Hypothalamus (tissue), 51 donors: Measurements from ENCODE around the gene CEP63.
A peak's percentile ranks its signal among the peaks of the same experiment; 100 is the strongest.
"Not testable (repeated sequence)": the region's sequence is repeated elsewhere in the genome, so short reads cannot be mapped to it uniquely, and the experiment has no call there.

ENCODE experiments used
- DNase-seq, 51 donors: peaks; one replicate each; lab custom pipeline; 2025; lab: John Stamatoyannopoulos, UW

CEP63 gene

DNA sequence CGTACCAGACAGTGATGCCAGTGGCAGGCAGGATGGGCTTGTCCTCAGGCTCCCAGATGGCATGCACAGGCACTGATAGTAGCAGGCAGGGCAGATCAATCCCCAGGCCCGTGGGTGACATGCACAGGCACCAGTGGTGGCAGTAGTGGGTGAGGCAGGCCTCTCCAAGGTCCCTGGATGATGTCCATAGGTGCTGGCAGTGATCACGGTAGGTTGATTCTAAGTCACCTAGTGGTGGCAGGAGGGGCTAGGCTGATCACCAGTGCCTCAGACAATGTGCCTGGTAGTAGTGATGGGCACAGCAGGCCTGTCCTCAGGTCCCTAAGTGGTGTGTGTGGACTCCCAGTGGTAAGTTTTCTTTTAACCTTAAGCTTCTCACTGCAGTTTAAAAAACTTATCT is 19.6 kb downstream of the CEP63 start:
- no peak for DNase-seq

DNA sequence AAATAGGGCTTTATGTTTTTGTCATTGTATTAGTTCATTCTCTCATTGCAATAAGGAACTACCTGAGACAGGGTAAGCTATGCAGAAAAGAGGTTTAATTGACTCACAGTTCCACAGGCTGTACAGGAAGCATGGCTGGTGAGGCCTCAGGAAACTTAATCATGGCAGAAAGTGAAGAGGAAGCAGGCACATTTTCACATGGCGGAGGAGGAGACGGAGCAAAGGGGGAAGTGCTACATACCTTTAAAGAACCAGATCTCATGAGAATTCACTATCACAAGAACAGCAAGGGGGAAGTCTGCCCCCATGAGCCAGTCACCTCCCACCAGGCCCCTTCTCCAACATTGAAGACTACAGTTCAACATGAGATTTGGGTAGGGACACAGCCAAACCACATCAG is 25.6 kb downstream of the CEP63 start:
- DNase-seq = no peak

DNA sequence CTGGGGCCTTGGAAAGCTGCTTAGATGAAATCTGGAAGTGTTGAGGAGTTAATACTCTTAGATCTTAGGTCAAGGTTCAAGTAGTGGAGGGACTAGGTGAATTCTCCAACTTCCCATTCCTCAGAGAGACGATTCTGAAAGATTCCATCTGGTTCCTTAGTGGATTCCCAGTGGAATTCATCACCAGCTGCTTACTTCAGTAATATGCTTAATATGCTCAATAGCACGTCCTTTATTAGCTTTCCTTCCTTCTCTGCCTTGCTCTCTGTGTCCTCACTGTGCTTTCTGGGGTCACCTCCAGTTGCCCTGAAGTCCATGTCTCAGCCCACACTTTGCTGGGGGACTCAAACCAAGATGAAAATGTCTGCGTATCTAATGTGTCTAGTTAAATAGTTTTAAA is 31.0 kb downstream of the CEP63 start:
- DNase-seq = no peak

DNA sequence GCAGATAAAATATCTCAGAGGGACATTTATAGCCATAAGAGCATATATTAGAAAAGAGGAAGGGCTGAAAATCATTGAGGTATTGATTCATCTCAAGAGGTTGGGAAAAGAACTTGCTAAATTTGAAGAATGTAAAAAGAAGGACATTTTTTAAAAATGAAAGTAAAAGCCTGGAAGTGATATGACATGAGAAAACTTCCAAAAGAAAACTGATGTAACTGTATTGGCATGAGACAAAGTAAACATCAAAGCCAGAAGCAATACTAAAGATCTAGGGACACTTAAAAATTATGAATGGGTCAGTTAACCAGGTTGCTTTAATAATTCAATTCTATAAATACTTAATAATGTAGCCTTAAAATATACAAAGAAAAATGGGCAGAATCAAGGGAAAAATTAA is 31.9 kb downstream of the CEP63 start:
- no peak for DNase-seq

DNA sequence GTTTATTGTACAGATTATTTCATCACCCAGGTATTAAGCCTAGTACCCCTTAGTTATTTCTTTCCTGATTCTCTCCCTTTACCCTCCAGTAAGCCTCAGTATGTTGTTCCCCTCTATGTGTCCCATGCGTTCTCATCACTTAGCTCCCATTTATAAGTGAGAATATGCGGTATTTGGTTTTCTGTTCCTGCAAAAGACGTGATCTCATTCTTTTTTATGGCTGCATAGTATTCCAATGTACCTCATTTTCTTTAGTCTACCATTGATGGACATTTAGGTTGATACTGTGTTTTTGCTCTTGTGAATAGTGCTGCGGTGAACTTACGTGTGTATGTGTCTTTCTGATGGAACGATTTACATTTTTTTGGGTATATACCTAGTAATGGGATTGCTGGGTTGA is 36.7 kb downstream of the CEP63 start:
- no peak for DNase-seq

DNA sequence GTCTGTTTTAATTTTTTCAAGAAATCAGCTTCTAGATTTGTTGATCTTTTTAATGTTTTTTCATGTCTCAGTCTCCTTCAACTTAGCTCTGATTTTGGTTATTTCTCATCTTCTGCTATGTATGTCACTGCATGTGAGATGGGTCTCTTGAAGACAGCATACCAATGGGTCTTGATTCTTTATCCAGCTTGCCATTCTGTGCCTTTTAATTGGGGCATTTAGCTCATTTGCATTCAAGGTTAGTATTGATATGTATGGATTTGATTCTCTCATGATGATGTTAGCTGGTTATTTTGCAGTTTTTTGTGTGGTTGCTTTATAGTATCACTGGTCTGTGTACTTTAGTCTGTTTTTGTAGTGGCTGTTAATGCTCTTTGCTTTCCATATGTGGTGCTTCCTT is 39.4 kb downstream of the CEP63 start:
- no peak for DNase-seq

DNA sequence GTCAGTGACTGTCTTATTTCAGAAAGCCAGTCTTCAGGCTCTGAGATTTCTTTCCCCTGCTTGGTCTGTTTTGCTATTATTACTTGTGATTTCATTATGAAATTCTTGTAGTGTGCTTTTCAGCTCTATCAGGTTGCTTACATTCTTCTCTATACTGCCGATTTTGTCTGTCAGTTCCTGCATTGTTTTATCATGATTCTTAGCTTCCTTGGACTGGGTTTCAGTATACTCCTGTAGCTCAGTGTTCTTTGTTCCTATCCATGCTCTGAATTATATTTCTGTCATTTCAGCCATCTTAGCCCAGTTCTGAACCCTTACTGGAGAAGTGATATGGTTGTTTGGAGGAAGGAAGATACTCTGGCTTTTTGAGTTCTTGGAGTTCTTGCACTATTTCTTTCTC is 40.5 kb downstream of the CEP63 start:
- DNase-seq = no peak

DNA sequence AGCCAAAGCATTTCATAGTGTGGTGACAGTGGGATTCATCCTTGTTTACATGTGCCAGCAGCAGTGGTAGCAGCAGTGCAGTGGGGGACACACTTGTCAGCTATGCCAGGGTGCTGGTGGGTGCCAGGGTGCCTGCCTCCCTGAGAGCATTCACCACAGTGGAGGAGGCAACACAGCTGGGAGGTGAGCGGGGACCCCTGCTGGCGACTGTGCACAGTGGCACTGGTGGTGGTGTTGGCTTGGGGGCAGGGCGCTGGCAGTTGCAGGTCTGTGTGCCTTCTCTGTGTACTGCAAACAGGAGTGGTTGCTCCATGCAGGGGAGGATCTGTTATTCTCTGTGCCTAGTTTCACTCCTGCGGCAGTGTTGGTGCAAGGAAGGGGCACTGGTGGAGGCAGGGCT is 41.2 kb downstream of the CEP63 start:
- DNase-seq = no peak

DNA sequence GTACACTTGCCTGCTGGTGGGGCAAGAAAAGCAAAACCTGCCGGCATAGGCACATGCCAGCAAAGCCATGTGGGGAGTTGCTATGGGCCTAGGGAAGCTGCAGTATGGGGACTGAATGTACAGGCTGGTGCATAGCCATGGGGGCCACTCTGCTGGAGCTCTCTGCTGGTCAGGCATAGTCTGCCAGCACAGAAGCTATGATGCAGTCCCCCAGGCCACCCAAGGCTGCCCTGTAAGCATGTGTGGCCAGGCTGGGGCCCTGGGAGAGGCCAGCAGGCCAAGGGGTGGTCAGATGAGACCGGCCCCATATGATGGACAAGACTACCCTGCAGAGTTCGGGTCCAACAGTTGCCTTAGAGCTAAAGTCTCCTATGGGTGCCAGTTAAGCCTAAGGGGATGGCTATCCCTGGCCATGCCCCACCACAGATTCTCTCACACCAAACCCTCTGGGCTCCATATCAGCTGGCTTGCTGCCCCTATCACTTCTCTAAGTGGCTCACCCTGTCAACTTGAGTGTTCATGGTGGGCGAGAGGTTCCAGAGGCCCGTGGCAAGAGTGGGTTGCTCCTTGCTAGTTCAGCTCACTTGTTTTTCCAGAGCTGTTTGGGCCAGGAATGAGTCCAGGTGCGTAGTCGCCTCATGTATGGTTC is 41.8 kb downstream of the CEP63 start:
- DNase-seq = no peak

DNA sequence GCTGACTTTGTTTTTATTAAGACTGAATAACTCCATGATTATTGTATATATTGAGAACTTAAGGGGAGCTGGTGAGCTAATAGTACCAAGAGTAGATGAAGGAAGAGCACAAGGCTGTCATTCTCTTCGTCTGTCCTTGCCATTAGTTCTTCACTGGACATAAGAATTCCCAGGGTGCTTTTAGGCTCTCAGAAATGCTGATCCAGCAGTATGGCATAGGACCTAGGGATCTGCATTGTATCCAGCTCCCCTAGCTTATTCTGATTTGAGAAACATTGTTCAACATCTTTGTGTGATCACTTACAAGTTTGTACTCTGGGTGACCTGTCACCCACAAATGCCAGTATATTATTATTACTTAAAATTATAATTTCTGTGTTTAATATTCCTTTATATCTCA is 47.6 kb downstream of the CEP63 start:
- no peak for DNase-seq

DNA sequence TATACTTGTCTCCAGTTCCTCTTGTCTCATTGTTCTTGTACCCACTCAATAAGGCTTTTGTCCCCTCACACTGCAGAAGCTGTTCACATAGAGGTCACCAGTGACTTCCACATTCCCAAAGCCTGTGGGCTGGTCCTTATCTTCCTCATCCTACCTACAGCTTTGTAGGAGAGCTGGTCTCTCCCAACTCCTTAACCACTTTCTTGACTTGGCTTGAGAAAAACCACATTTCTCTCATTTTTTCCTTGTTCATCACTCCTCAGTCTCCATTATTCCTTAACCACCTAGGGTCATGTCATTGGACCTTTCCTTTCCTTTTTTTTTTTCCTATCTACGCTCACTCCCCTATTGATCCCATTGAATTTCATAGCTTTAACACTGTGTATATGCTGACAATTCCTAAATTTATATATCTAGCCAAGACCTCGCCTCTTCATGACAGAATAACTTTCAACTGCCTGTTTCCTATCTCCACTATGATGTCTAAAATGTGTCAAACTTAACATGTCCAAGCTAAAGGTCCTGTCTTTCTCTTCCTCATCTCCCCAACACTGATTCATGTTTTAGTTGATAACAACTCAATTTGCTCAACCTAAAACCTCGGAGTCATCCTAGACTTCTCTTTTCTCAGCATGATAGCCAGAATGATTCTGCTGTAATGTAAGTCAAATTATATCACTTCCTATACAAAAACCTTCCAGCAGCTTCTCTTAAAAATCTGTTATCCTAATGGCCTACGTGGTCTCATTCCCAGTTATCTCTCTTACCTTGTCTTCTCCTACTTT is 49.5 kb downstream of the CEP63 start:
- DNase-seq = no peak

DNA sequence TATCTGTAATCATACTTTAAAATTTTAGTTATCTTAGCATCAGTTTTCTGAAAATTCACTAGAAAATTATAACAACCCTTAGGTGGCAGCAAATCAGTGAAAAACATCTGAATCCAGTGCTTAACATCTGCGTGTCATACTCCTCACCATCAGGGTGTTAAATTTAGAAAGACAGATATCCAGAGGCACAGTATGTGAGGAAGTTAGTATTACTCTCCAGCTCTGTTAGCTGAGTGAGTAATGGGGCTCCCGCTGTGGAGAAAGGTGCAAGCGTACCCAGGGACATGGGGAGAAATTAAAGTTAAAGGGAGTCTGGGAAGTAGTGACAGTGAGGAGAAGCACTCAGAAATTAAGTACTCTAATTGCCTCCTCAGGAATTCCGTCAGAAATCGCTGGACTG is 50.9 kb downstream of the CEP63 start:
- DNase-seq = peak in 1 of 51 donors; percentile 1

DNA sequence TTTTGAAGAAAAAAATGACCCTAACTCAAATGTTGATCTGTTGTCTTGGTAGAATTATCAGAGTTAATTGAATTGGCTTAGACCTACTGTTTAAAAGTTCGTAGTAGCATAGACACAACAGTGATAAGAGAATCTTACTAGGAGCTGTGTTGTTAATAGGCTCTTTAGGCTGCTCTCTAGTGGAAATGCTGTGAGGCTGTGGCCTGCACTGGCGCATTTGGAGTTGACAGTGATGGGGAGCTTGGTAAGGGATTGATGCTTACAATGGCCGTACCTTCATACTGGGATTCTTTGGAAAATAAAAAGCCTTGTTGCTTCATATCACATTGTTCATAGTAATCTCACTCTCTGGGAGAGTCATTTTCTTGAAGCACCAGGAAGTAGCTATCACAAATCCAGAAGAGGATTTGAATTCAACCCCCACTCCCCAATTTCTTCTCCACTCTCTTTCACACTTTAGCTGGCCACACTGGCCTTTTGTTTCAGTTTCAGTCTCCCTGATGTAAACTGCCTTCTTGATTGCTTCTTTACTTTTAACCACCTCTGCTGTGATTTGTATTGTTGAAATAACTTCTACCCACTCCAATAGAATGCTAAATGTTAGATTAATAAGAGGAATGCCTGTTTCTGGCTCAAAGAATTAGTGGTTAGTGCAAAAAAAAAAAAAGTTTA is 56.6 kb downstream of the CEP63 start:
- no peak for DNase-seq

DNA sequence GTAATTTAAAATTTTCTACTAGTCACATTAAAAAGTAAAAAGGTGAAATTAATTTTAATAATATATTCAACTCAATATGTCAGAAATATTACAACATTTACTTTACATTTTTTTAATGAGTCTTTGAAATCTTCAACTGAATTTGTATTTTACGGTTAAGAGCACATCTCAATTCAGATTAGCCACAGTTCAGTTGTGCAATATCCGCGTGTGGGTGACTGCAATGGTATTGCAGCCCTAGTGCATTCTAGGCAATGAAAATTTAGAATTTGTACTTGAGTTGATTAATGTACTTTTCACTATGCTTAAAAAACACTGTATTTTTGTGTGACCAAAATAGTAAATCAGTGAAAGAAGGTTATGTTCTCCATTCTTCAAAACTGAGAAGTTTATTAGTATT is 57.3 kb downstream of the CEP63 start:
- no peak for DNase-seq

DNA sequence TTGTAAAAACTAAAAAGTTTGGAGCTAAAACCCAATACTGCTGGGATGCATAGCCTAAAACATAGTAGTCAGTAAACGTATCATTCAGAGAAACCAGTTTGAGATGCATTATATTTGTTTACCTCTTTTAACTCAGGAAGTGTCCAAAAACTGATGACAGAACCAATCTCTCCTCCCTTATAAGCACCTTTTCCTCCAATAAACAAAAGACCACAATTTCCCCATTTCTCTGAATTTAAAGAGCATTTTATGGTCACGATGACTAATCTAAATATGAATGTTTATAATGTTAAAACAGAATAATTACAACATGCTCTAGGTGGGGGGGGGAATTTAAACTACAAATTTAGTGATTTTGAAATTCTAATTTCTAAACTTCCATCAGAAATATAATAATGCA is 58.5 kb downstream of the CEP63 start:
- DNase-seq = no peak

DNA sequence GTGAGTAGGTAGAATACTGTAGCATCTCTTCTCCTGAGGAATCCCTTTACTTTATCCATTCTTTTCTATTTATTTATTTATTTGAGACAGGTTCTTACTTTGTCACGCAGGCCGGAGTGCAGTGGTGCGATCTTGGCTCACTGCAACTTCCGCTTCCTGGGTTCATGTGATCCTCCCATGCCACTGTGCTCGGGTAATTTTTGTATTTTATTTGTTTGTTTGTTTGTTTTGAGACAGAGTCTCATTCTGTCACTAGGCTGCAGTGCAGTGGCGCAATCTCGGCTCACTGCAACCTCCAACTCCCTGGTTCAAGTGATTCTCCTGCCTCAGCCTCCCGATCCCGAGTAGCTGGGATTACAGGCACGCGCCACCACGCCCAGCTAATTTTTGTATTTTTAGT is 58.9 kb downstream of the CEP63 start:
- not testable (repeated sequence) for DNase-seq

DNA sequence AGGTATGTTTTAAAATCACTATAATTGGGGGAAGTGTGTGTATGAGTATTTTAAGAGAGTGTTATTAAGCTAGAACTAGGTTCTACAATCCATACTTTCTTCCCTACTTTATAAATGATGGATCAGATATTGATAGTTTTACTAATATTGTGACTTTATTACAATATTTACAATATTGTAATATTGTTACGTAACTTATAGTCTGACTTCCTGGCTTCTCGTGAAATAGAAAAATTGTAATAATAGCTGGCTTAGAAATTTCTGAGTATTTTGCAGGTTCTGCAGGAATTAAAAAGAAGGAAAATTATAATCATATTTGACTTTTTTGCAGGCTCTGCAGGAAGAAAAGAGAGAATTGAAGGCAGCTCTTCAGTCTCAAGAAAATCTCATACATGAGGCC is 60.0 kb downstream of the CEP63 start:
- DNase-seq = no peak

DNA sequence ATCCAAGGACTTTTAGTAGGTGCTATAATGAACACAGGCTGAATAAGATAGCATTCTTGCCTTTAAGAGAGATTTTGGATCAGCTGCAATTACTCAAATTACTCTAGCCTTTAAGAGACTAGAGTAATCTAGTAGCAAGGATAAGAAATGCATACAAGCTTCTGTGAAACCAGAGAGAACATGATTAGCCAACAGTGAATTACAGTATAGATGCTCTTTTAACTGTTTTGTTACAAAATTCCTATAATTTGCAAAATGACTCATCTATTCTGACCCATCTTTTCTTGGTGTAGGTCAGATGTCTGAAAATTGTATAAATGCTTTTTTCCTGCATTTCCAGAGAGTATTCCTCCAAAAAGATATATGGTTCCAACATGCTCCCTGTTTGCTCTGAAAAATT is 66.9 kb downstream of the CEP63 start:
- no peak for DNase-seq

DNA sequence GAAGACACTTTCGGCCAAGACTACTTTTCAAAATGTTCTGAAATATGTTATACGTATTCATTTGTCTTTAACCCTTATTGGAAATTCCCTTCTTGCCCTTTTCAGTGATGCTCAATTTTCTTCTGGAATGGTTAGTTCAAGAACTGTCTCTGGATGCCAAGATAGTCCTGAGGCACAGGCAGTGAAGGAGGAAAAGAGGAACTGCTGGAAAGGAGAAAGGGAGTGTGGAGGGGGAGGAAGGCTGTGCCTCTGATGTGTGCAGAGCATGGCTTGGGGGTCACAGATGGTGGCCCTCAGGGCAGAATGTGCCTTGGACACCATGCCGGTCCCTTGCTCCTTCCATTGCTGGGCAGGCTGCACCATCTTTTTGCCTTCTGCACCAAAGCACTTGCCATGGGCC is 73.7 kb downstream of the CEP63 start:
- DNase-seq = no peak

DNA sequence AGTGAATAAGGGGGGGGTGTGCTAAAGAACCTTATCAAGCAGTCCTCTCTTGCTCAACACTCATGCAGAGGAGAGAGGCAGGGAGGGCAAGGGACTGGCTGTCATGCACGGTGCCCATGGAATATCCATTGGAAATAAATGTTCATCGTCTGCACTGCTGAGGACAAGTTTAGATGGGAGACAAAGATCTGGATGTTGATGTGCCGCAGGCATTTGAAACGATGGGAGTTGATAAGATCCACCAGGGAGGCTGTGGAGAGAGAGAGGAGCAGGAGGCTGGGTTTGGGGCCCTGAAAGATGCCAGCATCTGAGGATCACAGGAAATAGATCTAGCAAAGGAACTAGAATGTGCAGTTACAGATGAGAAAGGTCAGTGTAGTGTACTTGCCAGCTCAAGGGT is 76.2 kb downstream of the CEP63 start:
- DNase-seq = no peak

DNA sequence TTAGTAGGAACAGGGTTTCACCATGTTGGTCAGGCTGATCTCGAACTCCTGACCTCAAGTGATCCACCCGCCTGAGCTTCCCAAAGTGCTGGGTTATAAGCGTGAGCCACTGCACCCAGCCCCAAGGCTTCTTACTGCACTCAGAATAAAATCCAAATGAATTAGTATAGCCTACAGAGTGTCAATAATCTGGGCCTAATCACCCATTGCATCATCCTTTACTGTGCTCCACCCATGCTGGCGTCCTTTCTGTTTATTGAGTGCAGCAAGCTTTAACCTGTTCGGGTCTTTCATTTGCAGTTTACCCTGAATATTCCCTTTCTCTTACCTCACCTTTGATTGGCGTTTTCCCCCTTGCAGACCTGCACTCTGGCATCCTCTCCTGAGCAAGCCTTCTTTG is 77.7 kb downstream of the CEP63 start:
- no peak for DNase-seq

DNA sequence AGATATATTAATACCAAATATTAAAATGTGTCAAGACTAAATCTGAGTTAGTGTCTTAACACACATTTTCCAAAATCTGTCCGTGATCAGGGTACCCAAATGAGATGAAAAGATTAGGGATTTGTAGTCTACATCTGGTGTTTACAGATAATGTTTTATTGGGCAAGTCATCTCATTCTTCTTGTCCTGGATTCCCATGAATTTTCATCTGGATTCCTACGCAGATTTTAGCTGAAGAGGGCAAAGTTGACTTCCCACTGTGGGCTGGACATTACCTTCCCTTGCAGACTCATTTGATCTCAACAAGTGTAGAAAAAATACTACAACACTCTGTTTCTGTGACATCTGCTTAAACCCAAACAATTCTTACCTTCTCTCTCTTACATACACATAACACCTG is 79.1 kb downstream of the CEP63 start:
- DNase-seq = no peak
